NB4 (cell line): ENCODE results near the gene PPIF.

Experiments used
- POLR2A ChIP-seq: IDR thresholded peaks from 2 replicates; pipeline ENCODE4 v1.6.1; 2011; ENCODE audit warnings: mild to moderate bottlenecking; ENCODE audit not compliant: insufficient read length; ENCODE audit errors: extremely low read depth
- TF ChIP-seq, protein P1 (sequence below): IDR thresholded peaks from one replicate; pipeline ENCODE4 v1.5.1; 2012; ENCODE audit warnings: low read depth, low read length

DNA sequence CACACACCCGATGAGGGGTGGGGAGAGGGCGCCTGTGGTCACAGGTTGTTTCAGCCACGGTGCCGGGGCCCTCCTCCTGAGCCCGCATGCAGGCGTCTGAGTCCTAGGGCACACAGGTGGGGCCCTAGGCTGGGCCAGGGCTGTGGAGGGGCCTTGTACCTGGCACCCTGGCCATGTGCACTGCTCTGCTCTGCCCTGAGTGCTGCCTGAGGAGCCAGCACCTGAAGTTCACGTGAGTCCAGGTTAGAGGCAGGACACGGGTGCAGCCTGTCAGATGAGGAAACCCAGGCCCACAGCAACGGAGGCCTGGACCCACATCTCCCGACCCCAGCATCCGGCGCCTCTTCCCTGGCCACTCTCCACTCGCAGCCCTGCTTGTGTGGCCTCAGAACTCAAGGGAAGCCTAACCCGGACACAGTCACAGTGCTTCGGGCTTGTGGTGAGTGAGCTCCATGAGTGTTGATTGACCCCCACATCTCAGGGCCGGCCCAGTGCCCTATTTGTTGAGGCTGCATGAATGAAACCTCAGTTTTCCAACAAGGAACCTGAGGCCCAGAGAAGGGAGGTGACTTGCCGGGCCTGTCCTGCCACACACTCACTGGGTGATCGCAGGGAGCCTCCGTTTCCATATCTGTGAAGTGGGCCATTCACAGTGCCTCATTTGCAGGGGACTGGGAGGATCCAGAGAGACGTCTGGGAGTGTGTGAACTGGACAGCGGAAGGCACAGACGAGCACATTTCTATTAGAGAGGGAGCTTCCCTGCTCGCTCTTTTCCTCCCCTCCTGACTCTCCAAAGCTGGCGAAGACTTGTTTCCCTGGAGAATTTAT lies 39.6 kb downstream of the PPIF start:
- TF ChIP-seq, protein P1, sequence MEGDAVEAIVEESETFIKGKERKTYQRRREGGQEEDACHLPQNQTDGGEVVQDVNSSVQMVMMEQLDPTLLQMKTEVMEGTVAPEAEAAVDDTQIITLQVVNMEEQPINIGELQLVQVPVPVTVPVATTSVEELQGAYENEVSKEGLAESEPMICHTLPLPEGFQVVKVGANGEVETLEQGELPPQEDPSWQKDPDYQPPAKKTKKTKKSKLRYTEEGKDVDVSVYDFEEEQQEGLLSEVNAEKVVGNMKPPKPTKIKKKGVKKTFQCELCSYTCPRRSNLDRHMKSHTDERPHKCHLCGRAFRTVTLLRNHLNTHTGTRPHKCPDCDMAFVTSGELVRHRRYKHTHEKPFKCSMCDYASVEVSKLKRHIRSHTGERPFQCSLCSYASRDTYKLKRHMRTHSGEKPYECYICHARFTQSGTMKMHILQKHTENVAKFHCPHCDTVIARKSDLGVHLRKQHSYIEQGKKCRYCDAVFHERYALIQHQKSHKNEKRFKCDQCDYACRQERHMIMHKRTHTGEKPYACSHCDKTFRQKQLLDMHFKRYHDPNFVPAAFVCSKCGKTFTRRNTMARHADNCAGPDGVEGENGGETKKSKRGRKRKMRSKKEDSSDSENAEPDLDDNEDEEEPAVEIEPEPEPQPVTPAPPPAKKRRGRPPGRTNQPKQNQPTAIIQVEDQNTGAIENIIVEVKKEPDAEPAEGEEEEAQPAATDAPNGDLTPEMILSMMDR = no peak
- TF ChIP-seq POLR2A = no peak
